Measurements from ENCODE around the gene OR2AK2. TPM values are rescaled to one million over a fixed set of nuclear protein-coding genes. Genes with fewer than 3 reads are reported as not detected.

The OR2AK2 gene, protein sequence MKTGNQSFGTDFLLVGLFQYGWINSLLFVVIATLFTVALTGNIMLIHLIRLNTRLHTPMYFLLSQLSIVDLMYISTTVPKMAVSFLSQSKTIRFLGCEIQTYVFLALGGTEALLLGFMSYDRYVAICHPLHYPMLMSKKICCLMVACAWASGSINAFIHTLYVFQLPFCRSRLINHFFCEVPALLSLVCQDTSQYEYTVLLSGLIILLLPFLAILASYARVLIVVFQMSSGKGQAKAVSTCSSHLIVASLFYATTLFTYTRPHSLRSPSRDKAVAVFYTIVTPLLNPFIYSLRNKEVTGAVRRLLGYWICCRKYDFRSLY
- not detected for total RNA-seq

GRCh38 chr1:247964933-247965332 lies at the start of gene OR2AK2:
OR2AK2 (plus strand) TSS chr1:247965233; CDS start chr1:247965377, 144 bp downstream.

DNA sequence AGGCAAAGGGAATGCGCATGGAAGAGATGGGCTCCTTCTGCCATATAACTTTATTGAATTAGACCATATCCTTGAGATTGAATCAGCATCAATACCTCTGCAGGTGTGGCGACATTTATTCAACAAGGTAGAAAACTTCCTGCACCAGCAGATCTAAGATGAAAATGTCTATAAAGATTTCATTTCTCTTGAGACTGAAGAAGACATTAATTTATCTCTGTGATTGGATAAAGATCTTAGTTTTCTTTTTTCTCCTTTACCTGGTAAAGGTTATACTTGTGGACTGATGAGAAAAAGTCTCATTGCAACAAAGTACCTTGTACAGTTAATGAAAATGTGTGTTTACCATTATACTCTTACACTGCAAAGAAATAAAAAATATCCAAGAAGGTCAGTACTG lies 45.1 kb upstream of the OR2AK2 start, which contains the start of gene OR2T8:
OR2T8 (plus strand) TSS at position 301 of the 400 bp plus-strand sequence. CDS start 766 bp downstream, outside the sequence.

GRCh38 chr1:247924868-247925267 lies 40.2 kb upstream of the OR2AK2 start, which contains the start of gene OR2AJ1:
OR2AJ1 (plus strand) TSS chr1:247924889; CDS start chr1:247933769, 8,880 bp downstream.

GRCh38 chr1:247948558-247948957 lies 16.5 kb upstream of the OR2AK2 start, which contains the start of gene OR2L8:
OR2L8 (plus strand) TSS chr1:247948858; CDS start chr1:247948858, 0 bp downstream.

GRCh38 chr1:248013229-248013710 lies 48.2 kb downstream of the OR2AK2 start, which contains the start of gene OR2L5:
OR2L5 (plus strand) TSS chr1:248013660; CDS start chr1:248021948, 8,288 bp downstream.

Small RNA genes within 50 kb of the gene (small RNA-seq; reads per million reads assigned to genes)
- gene RF00019 (ENCODE audit: low replicate concordance), result not detected

Other genes starting within 250 kb of the OR2AK2 start
- gene OR6F1, start 248.6 kb upstream of the OR2AK2 start, total RNA-seq, result not detected
- gene OR14K1, start 226.6 kb upstream of the OR2AK2 start, total RNA-seq, result not detected
- gene OR14A2, start 217.1 kb upstream of the OR2AK2 start, total RNA-seq, result not detected
- gene OR1C1, start 204.7 kb upstream of the OR2AK2 start, total RNA-seq, result not detected
- gene OR14A16, start 141.1 kb upstream of the OR2AK2 start, total RNA-seq, result not detected
- not detected for gene OR11L1, start 123.3 kb upstream of the OR2AK2 start, total RNA-seq
- gene TRIM58, start 108.0 kb upstream of the OR2AK2 start, total RNA-seq, result 9.3 TPM
- 2.6 TPM for gene OR2W3, start 69.6 kb upstream of the OR2AK2 start, total RNA-seq
- gene OR2T8, start 45.0 kb upstream of the OR2AK2 start, total RNA-seq, result not detected
- gene OR2AJ1, start 40.3 kb upstream of the OR2AK2 start, total RNA-seq, result not detected
- gene OR2L8, start 16.4 kb upstream of the OR2AK2 start, total RNA-seq, result not detected
- not detected for gene OR2L5, start 48.4 kb downstream of the OR2AK2 start, total RNA-seq
- 0.06 TPM for gene OR2L2, start 64.8 kb downstream of the OR2AK2 start, total RNA-seq
- gene OR2L3, start 81.6 kb downstream of the OR2AK2 start, total RNA-seq, result not detected
- not detected for gene OR2L13, start 130.0 kb downstream of the OR2AK2 start, total RNA-seq
- not detected for gene OR2M5, start 179.9 kb downstream of the OR2AK2 start, total RNA-seq
- not detected for gene OR2M2, start 209.6 kb downstream of the OR2AK2 start, total RNA-seq
- gene OR2M3, start 232.0 kb downstream of the OR2AK2 start, total RNA-seq, result not detected